ENCODE measurements around the gene FIGLA. TPM values are rescaled to one million over a fixed set of nuclear protein-coding genes. Genes with fewer than 3 reads are reported as not detected.
"Not testable (repeated sequence)": the region's sequence is repeated elsewhere in the genome, so short reads cannot be mapped to it uniquely, and the experiment has no call there.

FIGLA gene
- total RNA-seq, 1 donor from 2014 or later: not detected

GRCh38 chr2:70743068-70743467, 47.4 kb downstream of the FIGLA start:
- Histone ChIP-seq H3K27me3 (no peaks in the 10 kb centered on the region), H3K9me3 (no peaks in the 10 kb centered on the region), H3K36me3 (no peaks in the 10 kb centered on the region), H3K4me1 (no peaks in the 10 kb centered on the region), H3K4me3 (no peak overlapping the region), H3K27ac (no peak overlapping the region)
- TF ChIP-seq CTCF (IDR thresholded peaks at IDR 0.05): no peak
- ATAC-seq (no peak), DNase-seq (no peak)
- intact Hi-C loops (cut with DNase I): no loop called here

GRCh38 chr2:70739492-70739891, 51.0 kb downstream of the FIGLA start:
- H3K9me3 ChIP-seq; H3K27ac ChIP-seq; intact Hi-C loops (cut with DNase I); H3K4me3 ChIP-seq; H3K36me3 ChIP-seq; H3K4me1 ChIP-seq; DNase-seq; ATAC-seq: not testable (repeated sequence)
- H3K27me3 ChIP-seq: peaks cover 15% of the 10 kb centered on the region

GRCh38 chr2:70738159-70738558, 52.3 kb downstream of the FIGLA start:
- intact Hi-C loops (cut with DNase I): no loop called here
- DNase-seq (no peak), ATAC-seq (no peak)
- H3K27ac ChIP-seq: no peak overlapping the region
- no peaks in the 10 kb centered on the region for H3K36me3 ChIP-seq
- no peak overlapping the region for H3K4me3 ChIP-seq
- no peaks in the 10 kb centered on the region for H3K4me1 ChIP-seq
- H3K27me3 ChIP-seq: peaks cover 24% of the 10 kb centered on the region
- no peaks in the 10 kb centered on the region for H3K9me3 ChIP-seq
- no peak for TF ChIP-seq CTCF (IDR thresholded peaks at IDR 0.05)

GRCh38 chr2:70735071-70735470, 55.4 kb downstream of the FIGLA start:
- no peaks in the 10 kb centered on the region for H3K9me3 ChIP-seq
- TF ChIP-seq CTCF (IDR thresholded peaks at IDR 0.05): no peak

GRCh38 chr2:70733646-70734180, 56.7 kb downstream of the FIGLA start:
- no peak for TF ChIP-seq CTCF (IDR thresholded peaks at IDR 0.05)
- H3K4me1 ChIP-seq: no peaks in the 10 kb centered on the region
- H3K9me3 ChIP-seq: no peaks in the 10 kb centered on the region
- ATAC-seq (no peak), DNase-seq (no peak)
- H3K36me3 ChIP-seq: no peaks in the 10 kb centered on the region
- no peak overlapping the region for H3K4me3 ChIP-seq
- intact Hi-C loops (cut with DNase I): no loop called here
- peaks cover 24% of the 10 kb centered on the region for H3K27me3 ChIP-seq
- no peak overlapping the region for H3K27ac ChIP-seq

More at GRCh38 chr2:70735071-70735470, 55.4 kb downstream of the FIGLA start:
- Histone ChIP-seq H3K4me3 (no peak overlapping the region), H3K27ac (no peak overlapping the region), H3K27me3 (peaks cover 24% of the 10 kb centered on the region), H3K4me1 (no peaks in the 10 kb centered on the region), H3K36me3 (no peaks in the 10 kb centered on the region)
- DNase-seq (no peak), ATAC-seq (no peak)
- intact Hi-C loops (cut with DNase I): no loop called here

GRCh38 chr2:70732766-70733645, 57.4 kb downstream of the FIGLA start:
- H3K4me3 ChIP-seq: no peak overlapping the region
- TF ChIP-seq CTCF (IDR thresholded peaks at IDR 0.05): no peak
- DNase-seq (no peak), ATAC-seq (no peak)
- H3K36me3 ChIP-seq: no peaks in the 10 kb centered on the region
- H3K27ac ChIP-seq: no peak overlapping the region
- H3K4me1 ChIP-seq: no peaks in the 10 kb centered on the region
- peaks cover 24% of the 10 kb centered on the region for H3K27me3 ChIP-seq
- intact Hi-C loops (cut with DNase I): no loop called here
- no peaks in the 10 kb centered on the region for H3K9me3 ChIP-seq

All from upper lobe of right lung (tissue), 1 donor.